A549 (cell line): Measurements from ENCODE around the gene KRT84.

Experiments
- CTCF ChIP-seq: fragments of >200 bp; sonication (Bioruptor Twin); formaldehyde crosslinking; IDR thresholded peaks from 3 replicates; pipeline ENCODE4 v1.5.1; 2016
- HOXB5 ChIP-seq: fragments of 250-450 bp; sonication (Bioruptor Pico); IDR thresholded peaks from 2 replicates; pipeline ENCODE4 v1.5.0; 2020; ENCODE audit warnings: mild to moderate bottlenecking, moderate library complexity
- REST ChIP-seq: fragments of 200-600 bp; sonication (generic); IDR thresholded peaks from 2 replicates; pipeline ENCODE4 v1.6.1; 2016; ENCODE audit warnings: antibody characterized with exemption, mild to moderate bottlenecking, moderate library complexity

- TF ChIP-seq CTCF (no peak), HOXB5 (CRISPR knock-in tag) (no peak), REST (no peak)
Measured at GRCh38 chr12:52413782-52414345, 28.4 kb upstream of the KRT84 start.
